Fibroblast of upper back skin (primary cell): ENCODE results near the gene PDE7B.
"Not testable (repeated sequence)": the region's sequence is repeated elsewhere in the genome, so short reads cannot be mapped to it uniquely, and the experiment has no call there.

Experiments
- DNase-seq: peaks from one replicate; pipeline ENCODE4 v3.0.0-alpha.2; 2013

PDE7B gene

GRCh38 chr6:136079701-136080565 lies 228.4 kb downstream of the PDE7B start:
- no peak for DNase-seq

GRCh38 chr6:136083540-136083939 lies 232.0 kb downstream of the PDE7B start:
- DNase-seq = no peak

GRCh38 chr6:136084403-136084802 lies 232.9 kb downstream of the PDE7B start:
- no peak for DNase-seq

DNA sequence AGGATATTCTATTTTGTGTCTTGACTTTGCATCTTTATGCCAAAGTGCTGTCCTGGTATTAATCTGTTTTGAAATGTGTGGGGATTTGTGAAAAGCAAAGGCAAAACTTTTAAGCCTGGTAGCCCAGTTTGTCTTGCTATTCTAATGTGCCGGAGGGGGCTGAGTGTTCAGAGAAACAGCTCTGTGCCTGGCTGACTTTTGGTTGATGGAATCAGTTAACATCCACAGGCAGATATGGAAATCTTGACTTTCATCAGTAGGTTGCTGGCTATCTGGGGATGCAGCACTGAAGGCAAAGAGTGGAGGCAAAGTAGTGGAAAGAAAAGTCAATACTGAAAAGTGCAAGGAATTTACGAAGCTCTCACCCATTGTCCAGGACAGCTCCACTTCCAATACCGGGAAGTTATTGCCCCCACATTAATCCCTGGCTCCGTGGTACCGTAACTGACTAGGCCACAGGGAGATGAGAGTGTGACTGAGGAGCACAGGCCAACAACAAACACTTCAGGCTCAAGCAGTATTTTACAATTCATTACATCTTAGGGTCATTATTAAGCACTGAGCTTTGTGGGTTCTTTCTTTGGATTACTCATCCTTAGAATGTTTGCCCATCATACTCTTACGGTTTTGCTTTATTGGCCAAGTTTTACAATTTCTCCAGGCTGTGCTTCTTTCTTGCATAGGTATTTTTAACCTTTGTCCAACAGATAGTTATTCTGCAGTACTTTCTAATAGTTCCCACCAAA lies 234.0 kb downstream of the PDE7B start:
- peak; percentile 63 for DNase-seq

DNA sequence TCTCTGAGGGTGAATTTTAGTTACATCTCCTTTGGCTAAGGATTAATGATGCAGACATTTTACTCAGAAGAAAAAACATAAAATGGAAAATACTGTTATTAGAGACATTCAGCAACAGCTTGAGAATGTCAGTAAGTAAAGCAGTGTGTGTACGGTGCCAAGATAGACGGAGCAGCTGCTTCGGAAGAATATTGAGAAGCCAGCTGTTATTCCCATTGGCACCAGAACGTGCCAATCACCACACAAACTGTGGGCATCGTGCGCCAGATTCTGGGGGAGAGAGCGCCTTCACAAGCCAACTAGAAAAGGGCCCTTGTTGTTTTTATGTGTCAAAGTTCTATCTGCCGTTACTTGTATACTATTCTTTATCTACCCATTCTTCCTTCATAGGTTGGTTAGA lies 235.2 kb downstream of the PDE7B start:
- no peak for DNase-seq

DNA sequence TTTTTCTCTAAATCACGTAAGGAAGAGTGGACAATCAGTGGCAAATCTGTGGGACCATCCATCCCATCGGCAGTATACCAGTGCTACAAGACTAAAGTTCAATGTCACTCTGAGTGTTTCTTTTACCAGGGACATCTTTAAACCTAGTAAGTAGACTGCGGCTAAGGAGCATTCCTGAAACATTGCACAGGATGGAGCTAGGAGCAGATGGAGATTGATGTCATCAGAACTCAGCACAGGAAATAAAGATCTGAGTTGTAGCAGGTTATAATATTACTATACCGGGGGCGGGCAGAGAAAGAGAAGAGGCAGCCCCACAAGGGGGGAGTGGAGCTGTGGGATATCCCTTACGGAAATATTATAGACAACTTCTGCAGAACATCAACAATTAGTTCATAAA lies 236.5 kb downstream of the PDE7B start:
- peak; percentile 72 for DNase-seq

GRCh38 chr6:136088693-136089092 lies 237.2 kb downstream of the PDE7B start:
- no peak for DNase-seq

DNA sequence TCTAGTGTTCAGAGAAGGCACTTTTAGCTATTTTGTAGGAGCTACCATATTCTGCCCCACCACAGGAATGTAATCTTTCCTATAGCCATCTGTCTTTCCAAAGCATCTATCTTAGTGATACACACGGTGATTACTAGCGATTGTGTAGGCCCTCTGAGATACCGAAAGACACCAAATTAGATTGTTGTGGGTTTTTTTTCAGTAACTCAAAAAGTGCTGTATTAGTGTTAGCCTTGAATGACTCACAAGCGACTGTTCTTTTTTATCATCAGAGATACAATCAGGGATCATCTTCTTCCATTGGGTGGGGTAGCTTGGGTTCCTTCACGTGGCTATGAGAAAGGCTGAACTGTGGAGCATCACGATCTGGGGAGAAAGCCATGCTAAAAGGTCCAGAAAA lies 238.4 kb downstream of the PDE7B start:
- DNase-seq = peak; percentile 52

- no peak for DNase-seq
Observed at GRCh38 chr6:136090929-136091328, 239.4 kb downstream of the PDE7B start.

DNA sequence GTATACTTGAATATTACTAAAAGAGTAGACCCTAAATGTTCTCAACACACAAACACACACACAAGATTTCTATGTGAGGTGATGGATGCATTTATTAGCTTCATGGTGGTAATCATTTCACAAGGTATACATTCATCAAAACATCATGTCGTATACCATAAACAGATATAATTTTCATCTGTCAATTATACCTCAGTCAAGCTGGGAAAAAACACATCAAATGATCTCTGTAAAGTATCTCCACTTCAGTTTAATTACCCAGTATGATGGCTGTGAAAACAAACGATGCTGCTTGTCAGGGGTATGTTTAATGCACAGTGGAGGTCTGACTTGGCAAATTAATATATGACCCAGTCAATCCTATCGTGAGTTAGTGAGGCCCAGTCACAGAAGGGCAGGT lies 241.4 kb downstream of the PDE7B start:
- no peak for DNase-seq

DNA sequence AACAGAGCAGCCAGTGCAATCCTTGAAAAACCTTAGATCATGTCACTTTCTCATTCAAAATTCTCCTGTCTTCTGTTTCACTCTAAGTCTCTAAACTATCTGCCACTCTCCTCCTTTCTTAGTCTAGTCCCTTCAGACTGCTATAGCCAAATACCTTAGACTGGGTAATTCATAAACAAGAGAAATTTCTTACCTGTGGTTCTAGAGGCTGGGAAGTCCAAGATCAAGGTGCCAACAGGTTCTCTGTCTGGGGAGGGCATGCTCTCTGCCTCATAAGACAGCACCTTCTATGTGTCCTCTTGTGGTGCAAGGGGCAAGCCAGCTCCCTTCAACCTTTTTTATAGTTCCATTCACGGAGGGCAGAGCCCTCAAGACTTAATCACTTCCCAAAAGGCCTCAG lies 242.3 kb downstream of the PDE7B start:
- no peak for DNase-seq

- DNase-seq = no peak
Observed at GRCh38 chr6:136094812-136095211, 243.3 kb downstream of the PDE7B start.

GRCh38 chr6:136095986-136096385 lies 244.5 kb downstream of the PDE7B start:
- no peak for DNase-seq

DNA sequence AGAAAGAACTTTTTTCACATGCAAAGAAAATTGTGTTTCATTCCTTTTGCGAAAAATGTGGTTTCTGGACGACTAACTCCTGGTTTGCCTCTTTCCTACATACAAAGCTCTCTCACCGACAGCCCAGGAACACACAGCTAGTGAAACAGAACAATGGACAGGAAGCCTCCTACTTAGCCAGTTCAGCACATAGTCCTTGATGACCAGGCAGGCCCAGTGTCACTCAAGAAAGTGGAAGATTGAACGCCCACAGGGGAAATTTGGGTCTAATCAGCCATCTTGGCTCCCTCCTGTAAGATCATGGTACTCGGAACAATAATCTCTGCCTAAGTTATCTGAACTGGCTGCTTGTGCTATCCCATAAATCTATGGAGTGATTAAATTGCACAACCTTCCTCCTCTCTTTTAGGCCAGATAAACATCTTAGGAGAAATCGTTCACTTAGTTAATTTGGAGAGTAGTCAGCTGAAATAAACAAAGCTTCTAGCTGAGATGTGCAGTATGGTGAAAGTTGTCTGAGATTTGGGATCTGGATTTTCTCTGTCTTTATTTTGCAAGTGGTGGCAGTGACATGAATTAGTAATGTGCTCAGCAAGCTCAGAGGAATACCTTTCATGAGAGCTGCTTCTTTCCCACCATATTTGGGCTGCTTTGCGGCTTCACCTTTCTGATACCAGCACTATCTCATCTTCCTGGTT lies 251.6 kb downstream of the PDE7B start:
- no peak for DNase-seq

DNA sequence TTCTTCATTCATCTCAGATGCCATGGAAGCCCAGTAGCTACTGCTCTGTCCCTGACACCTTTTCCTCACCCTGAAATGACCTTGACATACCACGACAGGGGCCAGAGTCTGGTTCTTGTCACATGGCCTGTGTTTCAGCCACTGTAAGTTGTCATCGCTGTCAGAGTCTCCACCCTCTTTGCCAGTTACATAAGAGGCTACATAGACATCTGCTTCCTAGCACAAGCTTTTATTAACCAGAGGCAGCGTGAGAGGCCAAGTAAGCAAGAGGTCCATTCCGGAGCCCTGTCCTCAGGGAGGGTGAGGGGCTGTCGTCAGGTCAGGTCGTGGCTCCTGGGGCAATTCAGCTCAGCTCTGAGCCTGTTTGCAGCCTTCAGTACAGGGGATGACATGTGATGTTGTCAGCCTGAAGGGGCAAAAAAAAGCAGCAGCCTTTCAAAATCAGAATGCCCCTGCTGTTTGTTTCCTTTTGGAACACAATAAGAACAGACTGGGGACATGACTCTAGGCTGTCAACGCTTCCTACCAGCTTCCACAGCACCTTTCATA lies 252.3 kb downstream of the PDE7B start:
- no peak for DNase-seq

- DNase-seq = no peak
Observed at GRCh38 chr6:136104556-136104955, 253.1 kb downstream of the PDE7B start.

- DNase-seq = not testable (repeated sequence)
Observed at GRCh38 chr6:136105797-136106196, 254.3 kb downstream of the PDE7B start.

DNA sequence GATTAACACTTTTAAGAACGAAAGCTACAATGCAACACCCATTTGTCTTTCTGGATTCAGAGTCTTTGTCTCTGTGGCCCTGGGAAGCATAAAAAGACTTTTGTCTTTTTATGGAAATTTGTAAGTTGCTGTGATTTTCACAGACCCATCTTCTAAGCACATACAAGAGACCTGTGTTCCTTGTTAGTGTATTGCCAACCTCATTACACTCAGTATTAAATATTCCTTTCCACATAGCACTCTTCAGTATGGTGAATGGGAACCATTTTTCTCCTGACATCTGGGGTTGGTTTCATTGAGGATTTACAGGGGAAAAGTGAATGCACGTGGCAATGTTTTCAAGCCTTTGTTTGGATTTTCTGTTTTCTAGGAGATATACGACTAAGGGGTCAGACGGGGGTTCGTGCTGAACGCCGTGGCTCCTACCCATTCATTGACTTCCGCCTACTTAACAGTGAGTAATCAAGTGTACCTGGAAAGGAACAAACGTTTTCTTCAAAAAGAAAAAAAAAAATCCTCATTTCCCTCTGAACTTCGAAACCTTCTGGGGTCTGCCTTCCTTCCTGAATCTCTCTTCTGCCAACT lies 257.0 kb downstream of the PDE7B start:
- no peak for DNase-seq

DNA sequence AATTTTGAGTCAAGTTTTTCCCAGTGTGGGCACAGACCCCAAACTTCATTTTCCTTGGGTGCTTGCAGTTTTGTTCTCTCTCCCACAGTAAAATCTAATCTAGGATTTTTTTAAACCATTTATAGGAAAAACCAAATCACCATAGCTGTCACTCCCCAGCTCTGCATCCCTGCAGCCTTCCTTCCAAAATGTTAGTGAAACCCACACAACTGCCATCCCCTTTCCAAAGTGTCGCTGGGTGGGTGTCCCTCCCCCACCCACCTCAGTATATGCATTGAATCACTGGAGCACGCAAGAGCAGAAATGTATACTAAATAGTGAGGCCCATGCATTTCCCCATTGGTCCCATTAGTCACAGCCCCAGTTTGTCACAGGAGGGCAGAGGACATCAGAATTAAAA lies 260.3 kb downstream of the PDE7B start:
- no peak for DNase-seq

DNA sequence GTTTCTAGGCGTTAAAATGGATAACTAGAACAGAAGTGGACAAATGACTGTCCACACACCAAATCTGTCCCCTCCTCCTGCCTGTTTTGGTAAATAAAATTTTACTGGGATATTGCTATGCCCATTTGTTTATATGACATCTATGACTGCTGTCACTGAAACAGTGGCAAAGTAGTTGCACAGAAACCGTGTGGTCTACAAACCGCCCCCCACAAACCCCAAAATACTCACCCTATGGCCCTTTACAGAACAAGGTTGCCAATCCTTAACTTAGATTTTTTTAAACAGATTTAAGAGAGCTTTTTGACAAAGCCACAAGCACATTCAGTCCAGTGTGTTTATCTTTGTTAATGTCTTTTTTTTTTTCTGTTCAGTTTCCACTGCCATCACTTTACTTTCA lies 260.8 kb downstream of the PDE7B start:
- DNase-seq = no peak

DNA sequence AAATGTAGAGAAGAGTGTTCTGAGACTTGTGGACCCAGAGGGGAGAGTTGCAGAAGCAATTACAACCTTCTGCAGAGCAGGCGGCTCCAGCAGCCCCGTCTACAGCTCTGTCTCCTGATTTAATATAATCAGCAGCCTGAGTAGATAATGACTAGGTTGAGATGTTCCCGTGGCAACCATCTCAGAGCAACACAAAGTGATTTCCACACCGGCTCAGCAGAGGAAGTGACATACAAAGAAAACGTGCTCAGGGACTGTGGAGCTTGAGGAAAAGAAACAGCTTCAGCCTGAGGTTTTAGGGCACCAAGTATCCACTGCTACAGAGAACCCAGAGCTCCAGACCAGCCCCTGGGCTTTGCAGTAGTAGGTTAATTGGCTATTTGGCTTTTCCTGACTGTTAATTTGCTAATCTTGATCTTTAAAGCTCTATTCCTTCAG lies 262.3 kb downstream of the PDE7B start:
- DNase-seq = peak; percentile 74

- DNase-seq = no peak
Observed at GRCh38 chr6:136114661-136115060, 263.2 kb downstream of the PDE7B start.

GRCh38 chr6:136115941-136116340 lies 264.4 kb downstream of the PDE7B start:
- no peak for DNase-seq
